ENCODE results near the gene UNC13C. TPM values are rescaled to one million over a fixed set of nuclear protein-coding genes. Genes with fewer than 3 reads are reported as not detected.

UNC13C gene
- total and polyA plus RNA-seq, 2 donors = 0.04 to 9.9 TPM

GRCh38 chr15:54566654-54567053 lies 588.4 kb downstream of the UNC13C start:
- WGBS = 50% methylated on average over 5 of the region's 5 CpGs
- no peak overlapping the region for H3K27ac ChIP-seq (ENCODE audit: low read depth)
- no peak overlapping the region for H3K4me3 ChIP-seq (ENCODE audit: low read depth, low read length)
- H3K36me3 ChIP-seq (ENCODE audit: insufficient read depth) = no peaks in the 10 kb centered on the region
- H3K4me1 ChIP-seq (ENCODE audit: insufficient read depth) = no peaks in the 10 kb centered on the region
- DNase-seq (ENCODE audit: extremely low spot score) = no peak

GRCh38 chr15:54567408-54568035 lies 589.3 kb downstream of the UNC13C start:
- H3K4me1 ChIP-seq (ENCODE audit: insufficient read depth) = no peaks in the 10 kb centered on the region
- no peaks in the 10 kb centered on the region for H3K36me3 ChIP-seq (ENCODE audit: insufficient read depth)
- no peak for DNase-seq (ENCODE audit: extremely low spot score)
- 16% methylated on average over 2 of the region's 2 CpGs for WGBS
- H3K27ac ChIP-seq (ENCODE audit: low read depth) = no peak overlapping the region
- H3K4me3 ChIP-seq (ENCODE audit: low read depth, low read length) = no peak overlapping the region

- H3K27ac ChIP-seq (ENCODE audit: low read depth) = no peak overlapping the region
- WGBS = 59% methylated on average over 1 of the region's 1 CpG
- H3K4me3 ChIP-seq (ENCODE audit: low read depth, low read length) = no peak overlapping the region
- DNase-seq (ENCODE audit: extremely low spot score) = no peak
- H3K36me3 ChIP-seq (ENCODE audit: insufficient read depth) = no peaks in the 10 kb centered on the region
- H3K4me1 ChIP-seq (ENCODE audit: insufficient read depth) = no peaks in the 10 kb centered on the region
Observed at GRCh38 chr15:54568381-54568780, 590.1 kb downstream of the UNC13C start.

GRCh38 chr15:54571576-54571975 lies 593.3 kb downstream of the UNC13C start:
- Histone ChIP-seq H3K4me1 (ENCODE audit: insufficient read depth) (no peaks in the 10 kb centered on the region), H3K36me3 (ENCODE audit: insufficient read depth) (no peaks in the 10 kb centered on the region), H3K4me3 (ENCODE audit: low read depth, low read length) (no peak overlapping the region), H3K27ac (ENCODE audit: low read depth) (no peak overlapping the region)
- 81% methylated on average over 1 of the region's 1 CpG for WGBS
- no peak for DNase-seq (ENCODE audit: extremely low spot score)

- no peak for DNase-seq (ENCODE audit: extremely low spot score)
- Histone ChIP-seq H3K36me3 (ENCODE audit: insufficient read depth) (no peaks in the 10 kb centered on the region), H3K4me3 (ENCODE audit: low read depth, low read length) (no peak overlapping the region), H3K27ac (ENCODE audit: low read depth) (no peak overlapping the region), H3K4me1 (ENCODE audit: insufficient read depth) (no peaks in the 10 kb centered on the region)
- WGBS = 84% methylated on average over 1 of the region's 1 CpG
Observed at GRCh38 chr15:54575586-54575985, 597.3 kb downstream of the UNC13C start.

- Histone ChIP-seq H3K4me1 (ENCODE audit: insufficient read depth) (no peaks in the 10 kb centered on the region), H3K27ac (ENCODE audit: low read depth) (no peak overlapping the region), H3K36me3 (ENCODE audit: insufficient read depth) (no peaks in the 10 kb centered on the region), H3K4me3 (ENCODE audit: low read depth, low read length) (no peak overlapping the region)
- no peak for DNase-seq (ENCODE audit: extremely low spot score)
- 67% methylated on average over 4 of the region's 4 CpGs for WGBS
Observed at GRCh38 chr15:54576298-54576935, 598.2 kb downstream of the UNC13C start.

GRCh38 chr15:54577476-54578250 lies 599.4 kb downstream of the UNC13C start:
- DNase-seq (ENCODE audit: extremely low spot score) = no peak
- H3K36me3 ChIP-seq (ENCODE audit: insufficient read depth) = no peaks in the 10 kb centered on the region
- H3K4me1 ChIP-seq (ENCODE audit: insufficient read depth) = no peaks in the 10 kb centered on the region
- WGBS = 33% methylated on average over 4 of the region's 4 CpGs
- H3K4me3 ChIP-seq (ENCODE audit: low read depth, low read length) = no peak overlapping the region
- no peak overlapping the region for H3K27ac ChIP-seq (ENCODE audit: low read depth)

- WGBS = 91% methylated on average over 6 of the region's 6 CpGs
- Histone ChIP-seq H3K27ac (ENCODE audit: low read depth) (no peak overlapping the region), H3K4me1 (ENCODE audit: insufficient read depth) (no peaks in the 10 kb centered on the region), H3K36me3 (ENCODE audit: insufficient read depth) (no peaks in the 10 kb centered on the region), H3K4me3 (ENCODE audit: low read depth, low read length) (no peak overlapping the region)
- no peak for DNase-seq (ENCODE audit: extremely low spot score)
Observed at GRCh38 chr15:54579855-54580254, 601.6 kb downstream of the UNC13C start.

- no peak overlapping the region for H3K4me3 ChIP-seq (ENCODE audit: low read depth, low read length)
- no peak overlapping the region for H3K27ac ChIP-seq (ENCODE audit: low read depth)
- DNase-seq (ENCODE audit: extremely low spot score) = no peak
- H3K4me1 ChIP-seq (ENCODE audit: insufficient read depth) = no peaks in the 10 kb centered on the region
- 84% methylated on average over 2 of the region's 2 CpGs for WGBS
- no peaks in the 10 kb centered on the region for H3K36me3 ChIP-seq (ENCODE audit: insufficient read depth)
Observed at GRCh38 chr15:54580643-54581042, 602.4 kb downstream of the UNC13C start.

- no peaks in the 10 kb centered on the region for H3K36me3 ChIP-seq (ENCODE audit: insufficient read depth)
- no peaks in the 10 kb centered on the region for H3K4me1 ChIP-seq (ENCODE audit: insufficient read depth)
- DNase-seq (ENCODE audit: extremely low spot score) = no peak
- 85% methylated on average over 7 of the region's 7 CpGs for WGBS
- H3K27ac ChIP-seq (ENCODE audit: low read depth) = no peak overlapping the region
- no peak overlapping the region for H3K4me3 ChIP-seq (ENCODE audit: low read depth, low read length)
Observed at GRCh38 chr15:54582863-54583643, 604.8 kb downstream of the UNC13C start.

- DNase-seq (ENCODE audit: extremely low spot score) = no peak
- WGBS = 84% methylated on average over 3 of the region's 3 CpGs
- Histone ChIP-seq H3K4me1 (ENCODE audit: insufficient read depth) (no peaks in the 10 kb centered on the region), H3K4me3 (ENCODE audit: low read depth, low read length) (no peak overlapping the region), H3K36me3 (ENCODE audit: insufficient read depth) (no peaks in the 10 kb centered on the region), H3K27ac (ENCODE audit: low read depth) (no peak overlapping the region)
Observed at GRCh38 chr15:54585063-54585462, 606.8 kb downstream of the UNC13C start.

- DNase-seq (ENCODE audit: extremely low spot score) = no peak
- WGBS = 96% methylated on average over 4 of the region's 4 CpGs
- no peak overlapping the region for H3K27ac ChIP-seq (ENCODE audit: low read depth)
- H3K4me3 ChIP-seq (ENCODE audit: low read depth, low read length) = no peak overlapping the region
- no peaks in the 10 kb centered on the region for H3K36me3 ChIP-seq (ENCODE audit: insufficient read depth)
- no peaks in the 10 kb centered on the region for H3K4me1 ChIP-seq (ENCODE audit: insufficient read depth)
Observed at GRCh38 chr15:54594115-54594514, 615.9 kb downstream of the UNC13C start.

- no peak overlapping the region for H3K27ac ChIP-seq (ENCODE audit: low read depth)
- 86% methylated on average over 3 of the region's 3 CpGs for WGBS
- H3K4me1 ChIP-seq (ENCODE audit: insufficient read depth) = no peaks in the 10 kb centered on the region
- no peak overlapping the region for H3K4me3 ChIP-seq (ENCODE audit: low read depth, low read length)
- no peaks in the 10 kb centered on the region for H3K36me3 ChIP-seq (ENCODE audit: insufficient read depth)
- DNase-seq (ENCODE audit: extremely low spot score) = no peak
Observed at GRCh38 chr15:54599386-54599785, 621.1 kb downstream of the UNC13C start.

Measured in urinary bladder (tissue), 4 donors.